GM10248 (cell line): Measurements from ENCODE around the gene MAEA.
"Not testable (repeated sequence)": the region's sequence is repeated elsewhere in the genome, so short reads cannot be mapped to it uniquely, and the experiment has no call there.

Experiments
- CTCF ChIA-PET: fragments of 300-600 bp; sonication (Branson Sonifier 250); formaldehyde crosslinking; extraction: SDS; loops from one replicate; lab custom pipeline; 2021; ENCODE audit warnings: antibody characterized with exemption; lab: Yijun Ruan, JAX
- POLR2A ChIA-PET: fragments of 350-650 bp; sonication (Branson Sonifier 250); formaldehyde crosslinking; extraction: SDS; loops from one replicate; lab custom pipeline; 2020; ENCODE audit warnings: antibody characterized with exemption; lab: Yijun Ruan, JAX
- DNase-seq: peaks from one replicate; pipeline ENCODE4 v3.0.0; 2012; ENCODE audit errors: extremely low spot score
- CTCF ChIP-seq: IDR thresholded peaks from 2 replicates; pipeline ENCODE4 v1.5.1; 2012; ENCODE audit warnings: mild to moderate bottlenecking, low read depth; ENCODE audit errors: extremely low read depth, missing control alignments, control extremely low read depth

Gene MAEA

GRCh38 chr4:1369091-1369450 lies 79.4 kb downstream of the MAEA start:
- CTCF ChIA-PET: interaction anchor here (1.0 to 1.3 kb wide), 2 partner anchors 13 to 16 kb away, joined by 3 read pairs; no protein-coding TSS in a partner anchor
- POLR2A ChIA-PET: no interaction called here
- TF ChIP-seq CTCF: no peak
- DNase-seq: no peak

- ChIA-PET POLR2A (no interaction called here), CTCF (no interaction called here)
- no peak for DNase-seq
- TF ChIP-seq CTCF: no peak
Measured at GRCh38 chr4:1369479-1370079, 79.9 kb downstream of the MAEA start.

GRCh38 chr4:1370321-1371124 lies 80.8 kb downstream of the MAEA start:
- CTCF ChIA-PET: interaction anchor here (1.0 to 2.0 kb wide), 2 partner anchors 9 to 14 kb away, joined by 4 to 6 read pairs; no protein-coding TSS in a partner anchor
- POLR2A ChIA-PET: no interaction called here
- TF ChIP-seq CTCF: no peak
- DNase-seq: no peak

- no peak for DNase-seq
- ChIA-PET CTCF (interaction anchor here (1.0 to 2.0 kb wide), 2 partner anchors 10 to 15 kb away, joined by 4 to 6 read pairs; no protein-coding TSS in a partner anchor), POLR2A (no interaction called here)
- TF ChIP-seq CTCF: no peak
Measured at GRCh38 chr4:1371176-1372165, 81.8 kb downstream of the MAEA start.

- DNase-seq, CTCF ChIA-PET, POLR2A ChIA-PET: not testable (repeated sequence)
Measured at GRCh38 chr4:1372576-1372975, 82.9 kb downstream of the MAEA start.

- ChIA-PET CTCF (no interaction called here), POLR2A (no interaction called here)
- DNase-seq: no peak
- TF ChIP-seq CTCF: no peak
Measured at GRCh38 chr4:1373892-1374705, 84.4 kb downstream of the MAEA start.
